IPS DF 6.9 (cell line): ENCODE results near the gene ITGB8.

Experiments used
- DNase-seq: peaks from one replicate; pipeline ENCODE4 v3.0.0-alpha.2; 2013; ENCODE audit warnings: low read depth, low spot score
- H3K27ac ChIP-seq: one replicate; pipeline ENCODE4 v1.5.1; 2013; ENCODE audit warnings: low read length, control low read depth
- H3K27me3 ChIP-seq: 2 replicates; pipeline ENCODE4 v1.6.1; 2013; ENCODE audit warnings: mild to moderate bottlenecking, low read length; ENCODE audit not compliant: control insufficient read depth, insufficient read depth
- H3K36me3 ChIP-seq: 2 replicates; pipeline ENCODE4 v1.6.1; 2013; ENCODE audit warnings: low read length; ENCODE audit not compliant: control insufficient read depth, insufficient read depth
- H3K4me1 ChIP-seq: 2 replicates; pipeline ENCODE4 v1.6.1; 2013; ENCODE audit warnings: low read length; ENCODE audit not compliant: control insufficient read depth, insufficient read depth
- H3K4me3 ChIP-seq: 2 replicates; pipeline ENCODE4 v1.5.1; 2013; ENCODE audit warnings: mild to moderate bottlenecking, low read length
- H3K9me3 ChIP-seq: 2 replicates; pipeline ENCODE4 v1.6.1; 2013; ENCODE audit warnings: low read length, inconsistent platforms; ENCODE audit not compliant: control insufficient read depth, insufficient read depth
- whole genome bisulfite sequencing: extraction: QIAGEN DNeasy Blood & Tissue Kit; methylation state at CpG from one replicate; pipeline ENCODE4 v1.1.7; 2013; ENCODE audit warnings: mixed read lengths, missing lambda C conversion rate; ENCODE audit not compliant: insufficient read length, insufficient coverage; 5-methylcytosine and 5-hydroxymethylcytosine counted together

ITGB8 gene

GRCh38 chr7:20338285-20338684 is 7.6 kb downstream of the ITGB8 start:
- H3K4me1 ChIP-seq, result peaks cover 3% of the 10 kb centered on the region; the same call in 1 of the 2 replicates
- DNase-seq, result no peak
- no peaks in the 10 kb centered on the region for H3K9me3 ChIP-seq
- H3K27ac ChIP-seq, result no peak overlapping the region
- no CpG with 5 or more reads among the region's 6 CpGs for WGBS
- no peaks in the 10 kb centered on the region for H3K36me3 ChIP-seq
- no peaks in the 10 kb centered on the region for H3K27me3 ChIP-seq
- H3K4me3 ChIP-seq, result no peak overlapping the region

- H3K27ac ChIP-seq, result no peak overlapping the region
These were observed 10.1 kb downstream of the ITGB8 start for GRCh38 chr7:20340839-20341238.

GRCh38 chr7:20343205-20343604 is 12.5 kb downstream of the ITGB8 start:
- Histone ChIP-seq H3K9me3 (no peaks in the 10 kb centered on the region), H3K36me3 (no peaks in the 10 kb centered on the region), H3K4me1 (peaks cover 3% of the 10 kb centered on the region; the same call in 1 of the 2 replicates), H3K27me3 (no peaks in the 10 kb centered on the region), H3K27ac (no peak overlapping the region), H3K4me3 (no peak overlapping the region)
- no CpG with 5 or more reads among the region's 3 CpGs for WGBS
- no peak for DNase-seq

More at GRCh38 chr7:20340839-20341238, 10.1 kb downstream of the ITGB8 start:
- no peaks in the 10 kb centered on the region for H3K9me3 ChIP-seq
- no peaks in the 10 kb centered on the region for H3K27me3 ChIP-seq
- no peak for DNase-seq
- no peaks in the 10 kb centered on the region for H3K36me3 ChIP-seq
- H3K4me3 ChIP-seq, result no peak overlapping the region
- peaks cover 3% of the 10 kb centered on the region; the same call in 1 of the 2 replicates for H3K4me1 ChIP-seq

GRCh38 chr7:20343941-20344340 is 13.2 kb downstream of the ITGB8 start:
- Histone ChIP-seq H3K4me1 (peaks cover 3% of the 10 kb centered on the region; the same call in 1 of the 2 replicates), H3K36me3 (no peaks in the 10 kb centered on the region), H3K27me3 (no peaks in the 10 kb centered on the region), H3K27ac (no peak overlapping the region), H3K4me3 (no peak overlapping the region), H3K9me3 (no peaks in the 10 kb centered on the region)
- no CpG with 5 or more reads among the region's 2 CpGs for WGBS
- no peak for DNase-seq

- no peak for DNase-seq
- H3K27ac ChIP-seq, result no peak overlapping the region
- H3K36me3 ChIP-seq, result no peaks in the 10 kb centered on the region
- no peaks in the 10 kb centered on the region for H3K9me3 ChIP-seq
- H3K4me1 ChIP-seq, result peaks cover 3% of the 10 kb centered on the region; the same call in 1 of the 2 replicates
- no CpG with 5 or more reads among the region's 4 CpGs for WGBS
- no peaks in the 10 kb centered on the region for H3K27me3 ChIP-seq
- H3K4me3 ChIP-seq, result no peak overlapping the region
These were observed 13.7 kb downstream of the ITGB8 start for GRCh38 chr7:20344396-20344795.

GRCh38 chr7:20346577-20346976 is 15.9 kb downstream of the ITGB8 start:
- Histone ChIP-seq H3K27ac (no peak overlapping the region), H3K4me3 (no peak overlapping the region), H3K27me3 (no peaks in the 10 kb centered on the region), H3K4me1 (0 out of 2 replicates have a peak, but pooled peaks cover 2% of the 10 kb centered on the region), H3K9me3 (no peaks in the 10 kb centered on the region), H3K36me3 (no peaks in the 10 kb centered on the region)
- DNase-seq, result no peak
- no CpG with 5 or more reads among the region's 4 CpGs for whole genome bisulfite sequencing

- Histone ChIP-seq H3K4me3 (no peak overlapping the region), H3K27ac (no peak overlapping the region), H3K36me3 (no peaks in the 10 kb centered on the region), H3K4me1 (0 out of 2 replicates have a peak, but pooled peaks cover under 1% of the 10 kb centered on the region), H3K27me3 (no peaks in the 10 kb centered on the region), H3K9me3 (no peaks in the 10 kb centered on the region)
- no peak for DNase-seq
These were observed 17.0 kb downstream of the ITGB8 start for GRCh38 chr7:20347680-20348079.

GRCh38 chr7:20348125-20348807 is 17.6 kb downstream of the ITGB8 start:
- no peak for DNase-seq
- no CpG with 5 or more reads among the region's 2 CpGs for WGBS
- Histone ChIP-seq H3K36me3 (no peaks in the 10 kb centered on the region), H3K4me1 (no peaks in the 10 kb centered on the region), H3K27me3 (no peaks in the 10 kb centered on the region), H3K27ac (no peak overlapping the region), H3K4me3 (no peak overlapping the region), H3K9me3 (no peaks in the 10 kb centered on the region)

GRCh38 chr7:20350518-20350951 is 19.8 kb downstream of the ITGB8 start:
- DNase-seq, result no peak
- Histone ChIP-seq H3K4me1 (no peaks in the 10 kb centered on the region), H3K27me3 (no peaks in the 10 kb centered on the region), H3K36me3 (no peaks in the 10 kb centered on the region), H3K4me3 (no peak overlapping the region), H3K27ac (no peak overlapping the region), H3K9me3 (no peaks in the 10 kb centered on the region)
- WGBS, result no CpG with 5 or more reads among the region's 4 CpGs

- Histone ChIP-seq H3K9me3 (no peaks in the 10 kb centered on the region), H3K4me3 (no peak overlapping the region), H3K27me3 (no peaks in the 10 kb centered on the region), H3K36me3 (no peaks in the 10 kb centered on the region), H3K27ac (no peak overlapping the region), H3K4me1 (no peaks in the 10 kb centered on the region)
- DNase-seq, result no peak
- no CpG with 5 or more reads among the region's 1 CpG for WGBS
These were observed 20.4 kb downstream of the ITGB8 start for GRCh38 chr7:20350996-20351692.
